H9 (cell line): ENCODE results near the gene RINL. TPM values are rescaled to one million over a fixed set of nuclear protein-coding genes. Genes with fewer than 3 reads are reported as not detected.

Experiments used
- DNase-seq: peaks from one replicate; pipeline ENCODE4 v3.0.0-alpha.2; 2017
- H2AFZ ChIP-seq: one replicate; pipeline ENCODE4 v1.6.1; 2013; ENCODE audit warnings: mild to moderate bottlenecking, low read length, control low read depth, moderate library complexity
- H2AK5ac ChIP-seq: 2 replicates; pipeline ENCODE4 v1.6.1; 2013; ENCODE audit warnings: low read length, control low read depth, mixed read lengths; ENCODE audit not compliant: insufficient read length
- H2BK120ac ChIP-seq: one replicate; pipeline ENCODE4 v1.6.1; 2013; ENCODE audit warnings: low read depth, mild to moderate bottlenecking, low read length, control low read depth, inconsistent platforms; ENCODE audit not compliant: poor library complexity, severe bottlenecking
- H2BK12ac ChIP-seq: 2 replicates; pipeline ENCODE4 v1.6.1; 2013; ENCODE audit warnings: low read length, control low read depth, mixed read lengths, low read depth; ENCODE audit not compliant: insufficient read length
- H2BK15ac ChIP-seq: 2 replicates; pipeline ENCODE4 v1.6.1; 2013; ENCODE audit warnings: low read depth, low read length, control low read depth
- H2BK20ac ChIP-seq: one replicate; pipeline ENCODE4 v1.6.1; 2013; ENCODE audit warnings: low read depth, mild to moderate bottlenecking, low read length, control low read depth, inconsistent platforms; ENCODE audit not compliant: poor library complexity, severe bottlenecking
- H2BK5ac ChIP-seq: 2 replicates; pipeline ENCODE4 v1.6.1; 2013; ENCODE audit warnings: low read length, control low read depth, mixed read lengths; ENCODE audit not compliant: insufficient read length
- H3K14ac ChIP-seq: 2 replicates; pipeline ENCODE4 v1.6.1; 2013; ENCODE audit warnings: low read length, control low read depth; ENCODE audit not compliant: insufficient read depth
- H3K18ac ChIP-seq: 2 replicates; pipeline ENCODE4 v1.6.1; 2013; ENCODE audit warnings: low read depth, mild to moderate bottlenecking, mixed read lengths, low read length, control low read depth; ENCODE audit not compliant: insufficient read length
- H3K23ac ChIP-seq: 2 replicates; pipeline ENCODE4 v1.6.1; 2013; ENCODE audit warnings: low read length, control low read depth, mixed read lengths, low read depth; ENCODE audit not compliant: insufficient read length
- H3K23me2 ChIP-seq: 2 replicates; pipeline ENCODE4 v1.6.1; 2013; ENCODE audit warnings: low read depth, mild to moderate bottlenecking, mixed read lengths, low read length, control low read depth; ENCODE audit not compliant: insufficient read length, poor library complexity, severe bottlenecking
- H3K27ac ChIP-seq: 2 replicates; pipeline ENCODE4 v1.5.1; 2013; ENCODE audit warnings: low read length, control low read depth, mixed read lengths, low read depth; ENCODE audit not compliant: insufficient read length
- H3K27me3 ChIP-seq: 2 replicates; pipeline ENCODE4 v1.6.1; 2013; ENCODE audit warnings: low read length, control low read depth, inconsistent platforms; ENCODE audit not compliant: insufficient read depth
- H3K4ac ChIP-seq: 2 replicates; pipeline ENCODE4 v1.6.1; 2013; ENCODE audit warnings: low read depth, mild to moderate bottlenecking, control low read depth, inconsistent platforms, low read length, moderate library complexity
- H3K4me1 ChIP-seq: 2 replicates; pipeline ENCODE4 v1.6.1; 2013; ENCODE audit warnings: low read length, control low read depth, inconsistent platforms; ENCODE audit not compliant: insufficient read depth
- H3K4me2 ChIP-seq: 2 replicates; pipeline ENCODE4 v1.6.1; 2013; ENCODE audit warnings: low read length, control low read depth, mixed read lengths; ENCODE audit not compliant: insufficient read length, insufficient read depth
- H3K56ac ChIP-seq: 2 replicates; pipeline ENCODE4 v1.6.1; 2013; ENCODE audit warnings: low read depth, mild to moderate bottlenecking, mixed read lengths, low read length, control low read depth; ENCODE audit not compliant: insufficient read length
- H3K79me1 ChIP-seq: 2 replicates; pipeline ENCODE4 v1.6.1; 2013; ENCODE audit warnings: low read depth, mild to moderate bottlenecking, moderate library complexity, low read length, control low read depth, inconsistent platforms; ENCODE audit not compliant: insufficient read depth, poor library complexity, severe bottlenecking
- H3K79me2 ChIP-seq: 2 replicates; pipeline ENCODE4 v1.6.1; 2013; ENCODE audit warnings: low read length, control low read depth, inconsistent platforms; ENCODE audit not compliant: insufficient read depth
- H3K9ac ChIP-seq: 2 replicates; pipeline ENCODE4 v1.6.1; 2013; ENCODE audit warnings: low read length, control low read depth, mixed read lengths; ENCODE audit not compliant: insufficient read length; ENCODE audit errors: extremely low read depth
- H3K9me3 ChIP-seq: one replicate; pipeline ENCODE4 v1.6.1; 2013; ENCODE audit warnings: low read depth, low read length, inconsistent platforms; ENCODE audit not compliant: control insufficient read depth
- H3T11ph ChIP-seq: one replicate; pipeline ENCODE4 v1.6.1; 2013; ENCODE audit warnings: mild to moderate bottlenecking, low read length, control low read depth, inconsistent platforms
- H4K20me1 ChIP-seq: one replicate; pipeline ENCODE4 v1.6.1; 2013; ENCODE audit not compliant: control insufficient read depth, insufficient read length, insufficient read depth
- H4K5ac ChIP-seq: 2 replicates; pipeline ENCODE4 v1.6.1; 2013; ENCODE audit warnings: low read depth, mild to moderate bottlenecking, mixed read lengths, low read length, control low read depth; ENCODE audit not compliant: insufficient read length
- H4K8ac ChIP-seq: replicated peaks from 2 replicates; pipeline ENCODE4 v1.6.1; 2013; ENCODE audit warnings: low read length, control low read depth, mixed read lengths, low read depth; ENCODE audit not compliant: insufficient read length
- H4K91ac ChIP-seq: 2 replicates; pipeline ENCODE4 v1.6.1; 2013; ENCODE audit warnings: low read depth, mild to moderate bottlenecking, moderate library complexity, mixed read lengths, low read length, control low read depth; ENCODE audit not compliant: insufficient read length
- H3K27ac Mint-ChIP-seq, 3 experiments: 2 replicates in 2 of 3; 3 replicates in 1 of 3; pipeline ENCODE4 v1.8.0; 2020 to 2021; ENCODE audit warnings: mixed read lengths in 3 of 3, mild to moderate bottlenecking in 1 of 3, moderate library complexity in 1 of 3
- H3K27me3 Mint-ChIP-seq: 2 replicates; pipeline ENCODE4 v1.8.0; 2021; ENCODE audit warnings: low read depth, mild to moderate bottlenecking, moderate library complexity, mixed read lengths
- H3K36me3 Mint-ChIP-seq, 3 experiments: 2 replicates in 2 of 3; 3 replicates in 1 of 3; pipeline ENCODE4 v1.8.0; 2020 to 2021; ENCODE audit warnings: low read depth in 3 of 3, mixed read lengths in 3 of 3; ENCODE audit not compliant: insufficient read depth in 1 of 3
- H3K4me1 Mint-ChIP-seq, 2 experiments: 2 replicates each; pipeline ENCODE4 v1.8.0; 2020; ENCODE audit warnings: mixed read lengths in 2 of 2
- H3K4me3 Mint-ChIP-seq, 2 experiments: 2 replicates in 1 of 2; 3 replicates in 1 of 2; pipeline ENCODE4 v1.8.0; 2020 to 2021; ENCODE audit warnings: mild to moderate bottlenecking in 2 of 2, mixed read lengths in 2 of 2, moderate library complexity in 1 of 2
- H3K9me3 Mint-ChIP-seq, 2 experiments: 2 replicates in 1 of 2; 3 replicates in 1 of 2; pipeline ENCODE4 v1.8.0; 2020; ENCODE audit warnings: mild to moderate bottlenecking in 2 of 2, mixed read lengths in 2 of 2, moderate library complexity in 1 of 2
- CTCF ChIP-seq: fragments of 200-600 bp; sonication (generic); conservative IDR thresholded peaks from 3 replicates; pipeline ENCODE4 v1.8.0; 2021; ENCODE audit warnings: antibody characterized with exemption, mild to moderate bottlenecking
- WGBS: extraction: QIAGEN DNeasy Blood & Tissue Kit; methylation state at CpG from one replicate; pipeline ENCODE4 v1.1.7; 2013; ENCODE audit warnings: missing lambda C conversion rate, low lambda C conversion rate, mixed read lengths; ENCODE audit not compliant: insufficient read length; ENCODE audit errors: extremely low coverage; 5-methylcytosine and 5-hydroxymethylcytosine counted together
- total RNA-seq: library from RNA; stranded (reverse); gene quantifications from 2 replicates; pipeline ENCODE4 v1.2.1, GENCODE V29; 2021

Gene RINL
- total RNA-seq, 1 experiment from 2014 or later = 6.4 TPM

GRCh38 chr19:38841787-38842438, 36.2 kb downstream of the RINL start:
- H3K79me2 ChIP-seq = peaks cover 2% of the 10 kb centered on the region; the same call in 1 of the 2 replicates
- H4K5ac ChIP-seq = no peak overlapping the region
- no peak overlapping the region for H3K14ac ChIP-seq
- no peak for DNase-seq
- no peak overlapping the region for H3K9ac ChIP-seq
- no peak overlapping the region for H3K18ac ChIP-seq
- H3K23ac ChIP-seq = no peak overlapping the region
- H2AFZ ChIP-seq = no peak overlapping the region
- WGBS = no CpG with 5 or more reads among the region's 19 CpGs
- H3K4ac ChIP-seq = no peak overlapping the region
- H3K4me2 ChIP-seq = no peak overlapping the region
- no peak overlapping the region for H3T11ph ChIP-seq
- H3K23me2 ChIP-seq = no peaks in the 10 kb centered on the region
- no peak overlapping the region for H4K91ac ChIP-seq
- H3K79me1 ChIP-seq = peaks cover 5% of the 10 kb centered on the region
- H2BK15ac ChIP-seq = no peak overlapping the region
- H3K4me1 ChIP-seq = no peaks in the 10 kb centered on the region
- peaks cover 2% of the 10 kb centered on the region; the same call in 1 of the 2 replicates for H3K27me3 Mint-ChIP-seq
- no peak for TF ChIP-seq CTCF
- peaks cover 2% of the 10 kb centered on the region for H4K20me1 ChIP-seq
- no peak overlapping the region for H3K4me3 Mint-ChIP-seq
- no peak overlapping the region for H2AK5ac ChIP-seq
- H4K8ac ChIP-seq = no peak overlapping the region
- H3K9me3 ChIP-seq = no peaks in the 10 kb centered on the region
- H3K27ac Mint-ChIP-seq = peak overlapping the region in 2 of 3 experiments; percentile 49 to 54; a peak in 3 of 7 replicates
- no peak overlapping the region for H2BK120ac ChIP-seq
- no peak overlapping the region for H3K56ac ChIP-seq
- peaks cover 8 to 10% of the 10 kb centered on the region in 2 experiments; a peak in 3 of 4 replicates for H3K4me1 Mint-ChIP-seq
- H3K36me3 Mint-ChIP-seq = peaks cover 90 to 100% (median 99%) of the 10 kb centered on the region in 3 experiments
- no peak overlapping the region for H3K27ac ChIP-seq
- H3K27me3 ChIP-seq = no peaks in the 10 kb centered on the region
- H2BK12ac ChIP-seq = no peak overlapping the region
- no peak overlapping the region for H2BK20ac ChIP-seq
- no peaks in the 10 kb centered on the region; a peak in 1 of 5 replicates for H3K9me3 Mint-ChIP-seq
- H2BK5ac ChIP-seq = no peak overlapping the region
